Sigmoid colon (tissue), 4 donors: ENCODE measurements around the gene PER2.

Experiments used
- EP300 ChIP-seq, 4 donors: sonication (generic); formaldehyde crosslinking; IDR thresholded peaks; one replicate each; pipeline ENCODE4 v1.6.1; 2017; ENCODE audit warnings: antibody characterized with exemption in 4 of 4
- POLR2A ChIP-seq, 2 donors: fragments of 450-650 bp; IDR thresholded peaks; one replicate each; pipeline ENCODE4 v1.6.1; 2016; ENCODE audit warnings: antibody characterized with exemption in 2 of 2, mild to moderate bottlenecking in 2 of 2, moderate library complexity in 2 of 2
- POLR2AphosphoS5 ChIP-seq, 4 donors: sonication (generic); formaldehyde crosslinking; IDR thresholded peaks; one replicate each; pipeline ENCODE4 v1.6.1; 2017; ENCODE audit warnings: antibody characterized with exemption in 4 of 4

GRCh38 chr2:238202326-238203093 is 85.9 kb downstream of the PER2 start:
- no peak for TF ChIP-seq POLR2A (IDR thresholded peaks at IDR 0.05)
- no peak for TF ChIP-seq EP300 (IDR thresholded peaks at IDR 0.05)
- no peak for TF ChIP-seq POLR2AphosphoS5 (IDR thresholded peaks at IDR 0.05)
